ENCODE data around the gene GNPTG. TPM values are rescaled to one million over a fixed set of nuclear protein-coding genes. Genes with fewer than 3 reads are reported as not detected.

GNPTG gene
- total and polyA plus RNA-seq, 2 of the 13 experiments (the other 11 are each of a cell fraction or from before 2014, with no cell fraction given) = 22.7 to 71.1 TPM

DNA sequence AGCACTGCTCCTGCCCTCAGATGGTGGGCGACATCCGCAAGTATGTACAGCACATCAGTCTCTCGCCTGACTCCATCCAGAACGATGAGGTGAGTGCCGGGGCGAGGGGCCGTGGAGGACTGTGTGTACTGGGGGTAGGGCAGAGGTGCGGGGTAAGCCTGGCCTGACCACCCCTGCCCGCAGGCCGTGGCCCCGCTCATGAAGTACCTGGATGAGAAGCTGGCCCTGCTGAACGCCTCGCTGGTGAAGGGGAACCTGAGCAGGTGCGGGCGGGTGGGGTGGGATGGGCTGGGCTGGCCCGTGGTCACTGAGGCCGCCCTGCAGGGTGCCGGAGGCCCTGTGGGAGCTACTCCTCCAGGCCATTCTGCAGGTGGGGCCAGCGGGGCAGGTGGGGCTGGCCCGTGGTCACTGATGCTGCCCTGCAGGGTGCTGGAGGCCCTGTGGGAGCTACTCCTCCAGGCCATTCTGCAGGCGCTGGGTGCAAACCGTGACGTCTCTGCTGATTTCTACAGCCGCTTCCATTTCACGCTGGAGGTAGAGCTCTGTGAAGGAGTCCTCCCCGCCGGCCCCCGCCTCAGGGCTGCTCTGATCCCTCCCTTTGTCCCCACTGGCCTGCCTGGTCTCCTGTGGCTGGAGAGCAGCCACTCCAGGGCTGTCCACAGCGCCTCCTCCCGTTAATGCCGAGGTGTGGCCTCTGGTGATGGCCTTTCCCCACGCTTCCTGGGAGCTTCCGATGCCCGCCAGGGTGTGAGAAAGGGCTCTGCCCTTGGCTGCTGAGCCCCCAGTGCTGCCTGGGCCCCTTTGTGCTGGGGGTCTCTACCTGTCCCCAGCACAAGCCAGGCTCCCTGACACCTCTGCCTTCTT lies 5.1 kb upstream of the GNPTG start:
- DNase-seq (ENCODE audit: low spot score) (no peak), FAIRE-seq (no peak), ATAC-seq (no peak)
- Histone ChIP-seq H2AFZ (ENCODE audit: low read length) (no peak overlapping the region), H3K9ac (ENCODE audit: insufficient read depth, low read depth, low read length) (no peak overlapping the region), H3K27ac (ENCODE audit: extremely low read length, insufficient read depth, low read length) (no peak overlapping the region), H3K4me1 (ENCODE audit: insufficient read depth, low read length) (peaks cover 29% of the 10 kb centered on the region), H4K20me1 (ENCODE audit: insufficient read depth, low read length) (no peaks in the 10 kb centered on the region), H3K79me2 (ENCODE audit: insufficient read depth, low read length) (peaks cover 15% of the 10 kb centered on the region), H3K4me2 (ENCODE audit: low read depth, low read length) (no peak overlapping the region), H3K4me3 (replicated peaks in 1 of 3; ENCODE audit: insufficient read depth in 1 of 3, low read depth in 2 of 3, low read length in 3 of 3) (no peak overlapping the region), H3K36me3 (replicated peaks in 1 of 2; ENCODE audit: control insufficient read depth in 1 of 2, insufficient read depth in 2 of 2, low read length in 2 of 2) (peaks cover 6 to 14% of the 10 kb centered on the region in 2 experiments; a peak in 4 of 5 replicates), H3K27me3 (ENCODE audit: control insufficient read depth in 1 of 2, insufficient read depth in 2 of 2, low read length in 2 of 2) (peaks cover 0 to 5% of the 10 kb centered on the region in 2 experiments; a peak in 1 of 5 replicates), H3K9me3 (ENCODE audit: low read length) (no peaks in the 10 kb centered on the region)
- intact Hi-C loops (cut with micrococcal nuclease; ENCODE audit: unreplicated experiment) = no loop called here
- BruUV-seq (replicated peaks) = no TSS peak
- in situ Hi-C loops (cut with HindIII; ENCODE audit: extremely low pct_ligation_motif_present, low pct_unique_long_range_greater_than_20kb) = no loop called here
- ChIA-PET POLR2A (no interaction called here), CTCF (ENCODE audit: low intra/inter-chr PET ratio, low total read pairs) (no interaction called here)
- WGBS (ENCODE audit: low lambda C conversion rate) = 77% methylated on average over 8 of the region's 34 CpGs
- TF ChIP-seq GTF3A (CRISPR knock-in tag; conservative IDR thresholded peaks at IDR 0.05) = no peak
- no peak for TF ChIP-seq ZNF205 (CRISPR knock-in tag; IDR thresholded peaks at IDR 0.05)
- no peak for TF ChIP-seq DNMT3B (CRISPR knock-in tag; conservative IDR thresholded peaks at IDR 0.05)
- no peak for TF ChIP-seq TCF7L2 (IDR thresholded peaks at IDR 0.05; ENCODE audit: low read depth, low read length)
- TF ChIP-seq ZSCAN12 (CRISPR knock-in tag; IDR thresholded peaks at IDR 0.05) = no peak
- TF ChIP-seq SP140L (CRISPR knock-in tag; IDR thresholded peaks at IDR 0.05; ENCODE audit: borderline replicate concordance) = no peak
- TF ChIP-seq KLF15 (CRISPR knock-in tag; IDR thresholded peaks at IDR 0.05; ENCODE audit: borderline replicate concordance) = no peak
- TF ChIP-seq NPAS2 (CRISPR knock-in tag; IDR thresholded peaks at IDR 0.05; ENCODE audit: borderline replicate concordance) = no peak
- TF ChIP-seq CHD2 (IDR thresholded peaks at IDR 0.05; ENCODE audit: low read depth, low read length) = no peak
- TF ChIP-seq HNRNPLL (IDR thresholded peaks at IDR 0.05; ENCODE audit: low read depth, low read length, poor library complexity, severe bottlenecking) = peak; percentile 18
- TF ChIP-seq GMEB2 (CRISPR knock-in tag; IDR thresholded peaks at IDR 0.05; ENCODE audit: low read depth) = no peak
- no peak for TF ChIP-seq ZUFSP (CRISPR knock-in tag; IDR thresholded peaks at IDR 0.05; ENCODE audit: borderline replicate concordance)
- TF ChIP-seq, protein P1, sequence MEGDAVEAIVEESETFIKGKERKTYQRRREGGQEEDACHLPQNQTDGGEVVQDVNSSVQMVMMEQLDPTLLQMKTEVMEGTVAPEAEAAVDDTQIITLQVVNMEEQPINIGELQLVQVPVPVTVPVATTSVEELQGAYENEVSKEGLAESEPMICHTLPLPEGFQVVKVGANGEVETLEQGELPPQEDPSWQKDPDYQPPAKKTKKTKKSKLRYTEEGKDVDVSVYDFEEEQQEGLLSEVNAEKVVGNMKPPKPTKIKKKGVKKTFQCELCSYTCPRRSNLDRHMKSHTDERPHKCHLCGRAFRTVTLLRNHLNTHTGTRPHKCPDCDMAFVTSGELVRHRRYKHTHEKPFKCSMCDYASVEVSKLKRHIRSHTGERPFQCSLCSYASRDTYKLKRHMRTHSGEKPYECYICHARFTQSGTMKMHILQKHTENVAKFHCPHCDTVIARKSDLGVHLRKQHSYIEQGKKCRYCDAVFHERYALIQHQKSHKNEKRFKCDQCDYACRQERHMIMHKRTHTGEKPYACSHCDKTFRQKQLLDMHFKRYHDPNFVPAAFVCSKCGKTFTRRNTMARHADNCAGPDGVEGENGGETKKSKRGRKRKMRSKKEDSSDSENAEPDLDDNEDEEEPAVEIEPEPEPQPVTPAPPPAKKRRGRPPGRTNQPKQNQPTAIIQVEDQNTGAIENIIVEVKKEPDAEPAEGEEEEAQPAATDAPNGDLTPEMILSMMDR (CRISPR knock-in tag; IDR thresholded peaks at IDR 0.05) = 0 out of 2 replicates have a peak, but pooled peaks have one; percentile 16
- peak; percentile 75 for TF ChIP-seq AGO2 (optimal IDR thresholded peaks at IDR 0.05; ENCODE audit: low read depth, low read length)
- no peak for TF ChIP-seq ZNF550 (CRISPR knock-in tag; IDR thresholded peaks at IDR 0.05; ENCODE audit: borderline replicate concordance)
- TF ChIP-seq ZKSCAN8 (CRISPR knock-in tag; IDR thresholded peaks at IDR 0.05; ENCODE audit: borderline replicate concordance) = no peak
- no peak for TF ChIP-seq POLR2AphosphoS2 (IDR thresholded peaks at IDR 0.05; ENCODE audit: low read depth, low read length)
